Suppressor macrophage treated with lipopolysaccharide for 1 hour (primary cell): ENCODE data around the gene FBXL22.

Source experiments
- DNase-seq, 3 donors: peaks; one replicate each; pipeline ENCODE4 v3.0.0-alpha.2; 2020 to 2022

The FBXL22 gene

GRCh38 chr15:63593705-63594671, 3.2 kb upstream of the FBXL22 start:
- no peak for DNase-seq

DNA sequence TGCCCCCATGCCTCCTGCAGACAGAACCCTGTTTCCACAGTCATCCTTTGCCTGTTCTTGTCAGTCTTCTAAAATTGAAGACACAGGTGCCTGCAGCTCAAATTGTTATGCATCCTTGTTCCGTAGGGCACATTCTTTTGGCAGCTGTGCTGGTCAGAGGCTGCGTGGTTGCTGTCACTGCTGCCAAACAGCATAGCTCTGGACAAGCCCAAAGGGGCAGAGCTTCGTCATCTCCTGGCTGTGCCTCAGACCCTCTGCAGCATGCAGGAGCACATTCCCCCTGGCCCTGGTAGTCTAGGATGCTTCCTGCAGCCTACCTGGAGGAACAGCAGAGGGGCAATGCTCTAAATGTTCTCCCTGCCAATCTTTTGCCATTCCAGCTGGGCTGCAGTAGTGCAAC, 2.1 kb upstream of the FBXL22 start:
- no peak for DNase-seq

DNA sequence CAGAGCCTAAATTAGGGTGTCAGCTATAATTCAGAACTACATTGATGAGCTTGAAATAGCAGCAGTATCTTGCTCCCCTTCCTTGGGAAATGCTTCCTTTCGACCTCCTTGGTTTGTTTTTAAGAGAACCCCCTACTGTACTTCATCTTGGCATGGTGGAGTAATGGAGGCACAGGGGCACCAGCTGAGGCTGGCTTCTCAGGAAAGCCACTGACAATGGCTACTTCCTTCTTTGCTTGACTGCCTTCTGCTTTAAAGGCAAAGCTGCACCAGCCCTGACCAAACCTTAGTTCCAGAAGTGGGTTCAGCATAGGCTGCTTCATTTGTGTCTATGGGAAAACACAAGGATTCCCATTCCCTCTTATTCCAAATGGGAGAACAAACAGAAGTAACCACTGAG, 1.5 kb upstream of the FBXL22 start:
- DNase-seq = no peak

GRCh38 chr15:63596676-63597037, 530 bp upstream of the FBXL22 start:
- peak; percentile 23 to 33 (median 30) for DNase-seq

GRCh38 chr15:63597821-63598220, 634 bp downstream of the FBXL22 start:
- DNase-seq = no peak

DNA sequence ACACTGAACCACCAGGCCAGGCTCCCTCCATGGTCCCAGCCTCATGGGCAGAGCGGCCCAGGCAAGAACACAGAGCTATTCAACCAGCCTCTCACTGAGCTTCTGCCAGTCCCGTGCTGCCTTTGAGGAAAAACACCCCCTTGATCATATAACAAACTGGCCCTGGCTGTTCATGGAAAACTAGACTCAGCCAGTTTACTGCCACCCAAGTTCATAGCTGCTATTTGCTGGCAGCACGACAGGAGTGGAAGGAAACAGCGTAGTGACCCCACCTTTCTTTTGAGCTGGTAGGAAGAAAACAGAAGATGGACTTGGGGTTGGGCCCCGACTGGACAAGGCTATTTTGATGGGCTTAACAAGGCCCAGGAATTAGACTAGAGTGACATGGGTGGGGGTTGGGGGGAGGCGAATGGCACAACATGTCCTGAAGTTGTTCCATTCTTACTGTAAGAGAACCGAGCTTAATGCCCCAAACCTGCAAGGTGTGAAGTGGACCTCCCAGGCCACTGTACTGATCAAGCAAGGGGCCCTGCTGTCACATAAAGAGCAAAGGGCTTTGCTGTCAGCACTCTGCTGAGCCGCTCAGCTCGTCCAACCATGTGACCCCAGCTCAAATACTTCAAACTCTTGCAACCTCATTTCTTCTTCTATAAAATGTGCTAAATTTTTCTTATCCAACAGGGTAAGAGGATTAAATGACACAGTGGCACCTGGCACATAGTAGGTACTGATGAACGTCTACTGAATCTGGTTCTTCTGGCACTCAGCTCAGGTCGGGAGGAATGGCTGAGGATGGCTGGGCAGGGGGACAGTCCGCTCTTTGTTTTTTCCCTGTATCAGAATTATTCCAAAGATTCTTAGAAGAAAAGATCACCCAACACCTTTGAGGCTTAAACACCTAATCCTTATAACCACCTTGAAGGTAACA, 1.6 kb downstream of the FBXL22 start:
- no peak for DNase-seq

DNA sequence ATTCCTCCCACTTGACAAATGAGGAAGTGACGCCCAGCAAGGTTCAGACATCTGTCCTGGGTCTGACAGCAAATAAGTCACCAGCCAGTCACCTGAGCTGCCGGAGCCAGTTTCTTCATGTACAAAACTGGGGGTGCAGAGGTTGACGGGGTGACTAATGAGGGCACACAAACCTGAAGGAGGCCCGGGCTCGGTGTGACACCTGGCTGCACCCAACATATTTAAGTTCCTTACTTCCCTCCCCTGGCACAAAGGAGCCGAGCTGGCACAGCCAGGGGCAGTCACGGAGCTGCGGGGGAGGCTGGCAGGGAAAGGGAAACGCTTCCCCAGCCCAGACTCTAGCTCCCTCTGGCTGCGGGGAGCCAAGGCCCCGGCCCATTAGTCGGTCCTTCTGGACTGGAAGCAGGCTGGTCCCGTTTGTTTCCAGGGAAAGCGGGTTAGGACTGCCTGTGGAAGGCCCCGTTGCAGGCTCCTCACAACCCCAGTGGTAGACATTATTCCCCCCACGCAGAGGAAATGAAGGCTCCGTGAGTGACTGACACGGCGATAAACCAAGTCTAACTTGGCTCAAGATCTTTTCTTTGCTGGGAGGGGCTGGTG, 2.3 kb downstream of the FBXL22 start:
- peak; percentile 75 to 85 (median 80) for DNase-seq

DNA sequence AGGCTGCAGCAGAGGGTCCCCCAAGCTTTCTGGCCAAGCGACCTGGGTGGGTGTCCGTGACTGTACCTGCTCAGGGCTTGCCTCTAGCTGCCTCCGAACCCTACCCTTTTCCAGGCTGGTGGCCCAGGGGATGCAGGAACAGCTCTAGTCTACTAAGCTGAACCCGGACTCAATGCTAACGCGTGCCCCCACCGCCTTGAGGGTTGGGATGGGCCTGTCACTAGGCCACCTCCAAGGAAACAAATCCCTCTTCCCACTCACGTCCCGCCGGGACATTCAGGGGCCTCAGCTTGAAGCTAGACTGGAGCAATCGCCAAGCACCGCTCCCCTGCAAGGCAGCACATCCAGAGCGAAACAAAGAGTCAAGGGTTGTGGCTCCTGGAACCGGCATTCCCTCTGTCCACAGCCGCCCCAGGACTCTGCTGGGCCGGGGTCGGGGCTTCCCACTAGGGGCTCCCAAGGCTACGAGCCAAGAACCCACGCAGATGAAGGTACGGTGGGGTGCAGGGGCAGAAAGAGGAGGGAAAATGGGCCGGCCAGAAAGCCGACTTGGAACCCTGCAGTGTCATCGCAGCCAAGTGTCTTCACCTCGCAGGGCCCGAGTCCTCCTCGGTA, 2.9 kb downstream of the FBXL22 start:
- DNase-seq = peak in 2 of 3 donors; percentile 21 to 24

GRCh38 chr15:63600616-63601025, 3.4 kb downstream of the FBXL22 start:
- DNase-seq = peak; percentile 93 to 96 (median 96)

DNA sequence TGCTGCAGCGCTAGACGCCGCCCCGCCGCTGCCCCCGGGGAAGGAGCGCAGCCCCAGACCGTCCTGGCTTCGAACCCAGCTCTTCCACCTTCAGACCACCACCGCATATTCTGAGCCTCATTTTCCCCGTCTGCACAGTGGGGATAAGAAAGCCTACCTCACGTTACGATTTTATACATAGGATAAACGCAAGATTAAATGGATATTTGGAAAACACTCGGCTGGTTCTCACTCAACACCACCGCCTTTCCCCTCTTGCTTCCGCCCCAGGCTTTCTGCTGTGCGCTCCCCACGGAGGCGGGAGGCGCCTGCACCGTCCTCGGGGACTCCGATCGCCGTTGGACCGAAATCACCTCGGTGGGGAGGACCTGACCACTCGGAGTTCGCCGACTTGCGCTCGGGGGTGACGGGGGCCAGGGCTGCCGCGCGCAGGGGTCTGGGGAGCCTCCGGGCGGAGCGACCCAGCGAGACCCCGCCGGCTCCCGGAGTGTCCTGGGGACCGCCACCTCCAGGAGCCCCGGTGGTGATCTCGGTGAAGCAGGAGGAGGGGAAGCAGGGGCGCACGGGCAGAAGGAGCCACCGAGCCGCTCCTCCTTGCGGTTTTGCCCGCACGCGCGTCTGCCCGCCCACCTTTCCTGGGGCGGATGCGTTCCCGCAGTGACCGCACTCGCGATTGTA, 4.0 kb downstream of the FBXL22 start:
- peak; percentile 31 to 56 (median 37) for DNase-seq

GRCh38 chr15:63601704-63602185, 4.6 kb downstream of the FBXL22 start:
- peak in 1 of 3 donors; percentile 15 for DNase-seq

DNA sequence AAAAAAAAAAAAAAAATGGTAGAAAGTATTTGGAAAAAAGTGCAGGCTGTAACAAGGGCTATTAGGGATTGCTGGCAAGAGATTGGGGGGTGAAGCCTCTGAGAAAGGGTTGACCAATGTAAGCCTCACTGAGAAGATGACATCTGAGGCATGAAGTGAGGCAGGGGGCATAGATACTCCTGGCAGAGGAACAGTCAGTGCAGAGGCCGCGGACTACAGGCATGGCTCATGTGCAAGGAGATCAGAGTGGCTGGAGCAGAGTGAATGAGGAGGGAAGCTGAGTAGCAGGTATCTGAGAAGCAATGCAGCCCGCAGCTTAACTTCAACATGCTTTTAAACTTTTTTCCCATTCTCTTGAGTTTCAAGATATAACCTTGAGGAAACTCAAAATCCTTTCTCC, 5.4 kb downstream of the FBXL22 start:
- no peak for DNase-seq

- no peak for DNase-seq
These were observed 6.3 kb downstream of the FBXL22 start for GRCh38 chr15:63603516-63603915.

DNA sequence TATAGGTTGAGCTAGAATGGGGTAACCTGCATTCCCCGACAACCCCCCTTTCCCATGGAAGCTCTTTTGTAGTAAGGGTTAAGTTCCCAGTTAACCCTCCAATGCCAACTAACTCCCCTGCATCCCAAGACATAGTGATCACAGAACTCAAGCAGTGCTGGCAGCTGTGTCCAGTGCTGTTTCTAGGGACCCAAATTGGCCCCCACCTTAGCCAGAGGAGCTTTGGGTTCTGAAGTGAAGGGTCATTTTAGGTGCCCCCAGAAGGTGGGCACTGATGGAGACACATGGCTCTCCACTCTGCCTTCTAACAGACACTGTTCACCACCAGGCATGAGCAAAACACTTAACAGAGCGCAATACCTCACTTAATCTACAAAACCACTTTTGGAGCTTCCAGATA, 7.1 kb downstream of the FBXL22 start:
- DNase-seq = no peak

DNA sequence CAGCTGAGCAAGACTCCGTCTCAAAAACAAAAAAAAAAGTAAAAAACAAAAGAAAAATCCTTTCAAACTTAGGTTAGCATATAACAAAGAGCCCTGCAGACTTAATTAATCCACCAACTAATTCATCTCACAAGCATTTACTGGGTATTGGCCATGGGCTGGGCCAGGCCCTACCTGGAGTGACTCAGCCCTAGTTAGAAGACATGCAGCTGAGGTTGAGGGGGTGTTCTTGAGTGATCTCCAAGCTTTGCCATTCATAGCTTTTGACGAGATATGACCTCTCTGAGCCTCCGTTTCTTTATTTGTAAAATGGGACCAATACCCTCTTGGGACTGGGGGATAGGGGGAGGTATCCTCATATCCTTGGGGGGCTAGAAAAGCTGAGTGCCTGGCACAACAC, 7.8 kb downstream of the FBXL22 start:
- no peak for DNase-seq

DNA sequence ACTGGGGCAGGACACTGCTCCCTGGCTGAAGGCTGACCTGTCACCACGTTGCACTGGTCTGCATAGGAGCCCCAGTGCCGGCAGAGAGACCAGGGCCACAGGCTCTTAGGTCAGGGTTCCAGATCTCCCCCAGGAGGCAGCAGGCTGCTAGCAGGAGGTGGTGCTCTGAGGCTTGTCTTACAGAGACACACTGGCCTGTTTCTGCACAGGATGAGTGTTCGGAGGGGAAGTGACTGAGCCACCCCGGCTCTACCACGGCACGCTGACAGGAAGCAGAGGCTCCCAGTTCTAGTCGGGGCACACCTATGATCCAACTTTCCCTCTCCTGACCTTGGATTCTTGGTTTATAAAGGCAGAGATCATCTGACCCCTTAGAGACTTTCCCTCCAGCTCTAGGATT, 8.6 kb downstream of the FBXL22 start:
- peak; percentile 22 to 44 (median 27) for DNase-seq

- no peak for DNase-seq
These were observed 9.1 kb downstream of the FBXL22 start for GRCh38 chr15:63606308-63606707.

- no peak for DNase-seq
These were observed 11.8 kb downstream of the FBXL22 start for GRCh38 chr15:63608989-63609388.

GRCh38 chr15:63609448-63609847, 12.3 kb downstream of the FBXL22 start:
- no peak for DNase-seq

DNA sequence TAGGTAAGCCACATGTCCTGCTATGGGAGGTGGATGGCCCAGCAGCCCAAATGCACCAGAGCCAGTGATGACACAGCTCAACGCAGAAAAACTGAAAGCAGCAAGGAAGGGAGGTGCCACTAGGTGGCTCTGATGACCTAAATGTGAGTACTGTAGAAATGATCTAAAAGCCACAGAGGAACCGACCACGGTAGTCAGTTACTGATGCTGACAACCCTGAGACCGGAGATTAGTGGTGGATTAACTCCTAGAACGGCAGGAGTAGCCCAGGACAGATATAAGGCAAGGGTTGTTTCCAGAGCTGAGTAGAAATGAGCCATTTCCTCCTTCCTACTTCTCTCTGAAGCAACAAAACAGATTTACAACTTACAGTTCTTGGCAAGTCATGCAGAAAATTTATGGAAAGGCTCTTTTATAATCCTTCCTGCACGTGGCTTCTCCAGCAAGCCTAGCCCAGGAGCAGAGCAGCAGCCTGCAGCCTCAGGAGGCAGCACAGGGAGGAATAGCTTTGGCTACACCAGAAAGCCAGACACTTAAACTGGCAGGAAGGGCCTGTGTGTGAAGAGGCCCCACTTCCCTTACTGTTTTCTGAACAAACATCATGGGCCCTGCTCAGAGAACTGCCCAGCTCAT, 13.1 kb downstream of the FBXL22 start:
- DNase-seq = peak; percentile 71 to 82 (median 73)

DNA sequence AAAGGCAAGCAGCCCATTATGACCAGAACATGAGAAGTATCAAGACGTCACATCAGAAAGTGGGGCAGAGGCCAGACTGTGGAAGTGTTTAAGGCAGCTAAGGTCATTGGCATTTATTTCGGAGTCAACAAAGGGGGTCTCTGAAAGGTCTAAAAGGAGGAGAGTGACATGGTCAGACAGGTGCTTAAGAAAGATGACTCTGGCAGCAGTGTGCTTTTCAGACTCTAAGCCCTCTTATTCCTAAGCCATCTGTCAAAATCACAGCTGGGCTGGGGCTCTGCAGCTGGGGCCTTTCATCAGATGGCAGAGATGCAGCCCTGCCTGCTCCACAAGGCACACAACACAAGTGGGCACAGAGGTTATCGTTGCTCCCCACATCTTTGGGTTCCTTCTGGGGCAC, 14.0 kb downstream of the FBXL22 start:
- no peak for DNase-seq
